Suprapubic skin (tissue), 4 donors: ENCODE results near the gene PLEK.

ENCODE experiments used
- CTCF ChIP-seq, 2 donors: fragments of 200-600 bp in 1 of 2; fragments of 450-650 bp in 1 of 2; sonication (generic) in 1 of 2; IDR thresholded peaks; one replicate each; pipeline ENCODE4 v1.5.1; 2016 to 2019; ENCODE audit warnings: antibody characterized with exemption in 2 of 2, mild to moderate bottlenecking in 1 of 2, moderate library complexity in 1 of 2
- EP300 ChIP-seq: sonication (generic); formaldehyde crosslinking; IDR thresholded peaks from one replicate; pipeline ENCODE4 v1.6.1; 2017; ENCODE audit warnings: antibody characterized with exemption
- POLR2A ChIP-seq, 2 donors: fragments of 450-650 bp; IDR thresholded peaks; one replicate each; pipeline ENCODE4 v1.6.1; 2017; ENCODE audit warnings: antibody characterized with exemption in 2 of 2, mild to moderate bottlenecking in 2 of 2, moderate library complexity in 2 of 2
- POLR2AphosphoS5 ChIP-seq, 3 donors: sonication (generic); formaldehyde crosslinking; IDR thresholded peaks; one replicate each; pipeline ENCODE4 v1.6.1; 2017; ENCODE audit warnings: antibody characterized with exemption in 3 of 3

- no peak for TF ChIP-seq CTCF (IDR thresholded peaks at IDR 0.05)
- TF ChIP-seq POLR2A (IDR thresholded peaks at IDR 0.05) = no peak
- no peak for TF ChIP-seq POLR2AphosphoS5 (IDR thresholded peaks at IDR 0.05)
- TF ChIP-seq EP300 = no peak
These were observed 49.0 kb upstream of the PLEK start for GRCh38 chr2:68316111-68316510.
